Activated T-cell treated with anti-CD3 and anti-CD28 coated beads, Interleukin-2, amount 50 U/mL, for 4 hours (primary cell): ENCODE results near the gene SSTR5. TPM values are rescaled to one million over a fixed set of nuclear protein-coding genes. Genes with fewer than 3 reads are reported as not detected.

ENCODE experiments used
- ATAC-seq, 2 donors: fragments of 200-7000 bp; cut with Tn5 transposase; one replicate each; pipeline ENCODE4 v1.10.0; 2021
- DNase-seq: peaks from one replicate; pipeline ENCODE4 v3.0.0-alpha.2; 2020
- H3K27me3 Mint-ChIP-seq: one replicate; pipeline ENCODE4 v1.8.0; 2021; ENCODE audit warnings: low read depth, mixed read lengths
- H3K36me3 Mint-ChIP-seq: one replicate; pipeline ENCODE4 v1.8.0; 2022; ENCODE audit warnings: mixed read lengths; ENCODE audit not compliant: insufficient read depth
- H3K4me1 Mint-ChIP-seq: one replicate; pipeline ENCODE4 v1.8.0; 2021; ENCODE audit warnings: low read depth, mixed read lengths
- H3K4me3 Mint-ChIP-seq: one replicate; pipeline ENCODE4 v1.8.0; 2021; ENCODE audit warnings: mild to moderate bottlenecking, moderate library complexity, mixed read lengths
- H3K9me3 Mint-ChIP-seq: one replicate; pipeline ENCODE4 v1.8.0; 2021; ENCODE audit warnings: mixed read lengths
- total RNA-seq, 3 donors: library from RNA; stranded (reverse); gene quantifications; one replicate each; pipeline ENCODE4 v1.2.1, GENCODE V29; 2021

SSTR5 gene
- total RNA-seq, 3 donors from 2014 or later: not detected

- Mint-ChIP-seq H3K36me3 (no peaks in the 10 kb centered on the region), H3K9me3 (no peaks in the 10 kb centered on the region), H3K27me3 (no peaks in the 10 kb centered on the region), H3K4me1 (no peaks in the 10 kb centered on the region), H3K4me3 (no peak overlapping the region)
- DNase-seq (no peak), ATAC-seq (no peak)
Measured at GRCh38 chr16:1126586-1126985, 54.0 kb downstream of the SSTR5 start.

- DNase-seq (no peak), ATAC-seq (no peak)
- no peak overlapping the region for H3K4me3 Mint-ChIP-seq
- H3K9me3 Mint-ChIP-seq: no peaks in the 10 kb centered on the region
- no peaks in the 10 kb centered on the region for H3K36me3 Mint-ChIP-seq
- no peaks in the 10 kb centered on the region for H3K27me3 Mint-ChIP-seq
- no peaks in the 10 kb centered on the region for H3K4me1 Mint-ChIP-seq
Measured at GRCh38 chr16:1127101-1127500, 54.6 kb downstream of the SSTR5 start.

GRCh38 chr16:1127971-1128715 is 55.6 kb downstream of the SSTR5 start:
- H3K4me1 Mint-ChIP-seq: no peaks in the 10 kb centered on the region
- DNase-seq (no peak), ATAC-seq (no peak)
- H3K27me3 Mint-ChIP-seq: no peaks in the 10 kb centered on the region
- no peak overlapping the region for H3K4me3 Mint-ChIP-seq
- no peaks in the 10 kb centered on the region for H3K9me3 Mint-ChIP-seq
- no peaks in the 10 kb centered on the region for H3K36me3 Mint-ChIP-seq

GRCh38 chr16:1129106-1129960 is 56.8 kb downstream of the SSTR5 start:
- Mint-ChIP-seq H3K27me3 (no peaks in the 10 kb centered on the region), H3K4me1 (no peaks in the 10 kb centered on the region), H3K4me3 (no peak overlapping the region), H3K9me3 (no peaks in the 10 kb centered on the region), H3K36me3 (no peaks in the 10 kb centered on the region)
- no peak for DNase-seq
- no peak for ATAC-seq

- DNase-seq (no peak), ATAC-seq (no peak)
- no peak overlapping the region for H3K4me3 Mint-ChIP-seq
- H3K4me1 Mint-ChIP-seq: no peaks in the 10 kb centered on the region
- H3K36me3 Mint-ChIP-seq: no peaks in the 10 kb centered on the region
- no peaks in the 10 kb centered on the region for H3K9me3 Mint-ChIP-seq
- H3K27me3 Mint-ChIP-seq: no peaks in the 10 kb centered on the region
Measured at GRCh38 chr16:1130382-1130781, 57.8 kb downstream of the SSTR5 start.

Other genes with a start within 250 kb of the SSTR5 start
- 1 to 10 TPM; 7.7 to 9.9 (median 9.3) TPM for gene LMF1, start 101.8 kb upstream of the SSTR5 start, total RNA-seq
- 1 to 10 TPM; 2.6 to 4.0 (median 3.5) TPM for gene SOX8, start 91.0 kb upstream of the SSTR5 start, total RNA-seq
- not detected for gene C1QTNF8, start 23.5 kb downstream of the SSTR5 start, total RNA-seq
- gene CACNA1H, start 80.4 kb downstream of the SSTR5 start, total RNA-seq: under 1 TPM; 0.34 to 0.51 (median 0.41) TPM
- not detected for gene TPSG1, start 152.5 kb downstream of the SSTR5 start, total RNA-seq
- gene TPSB2, start 157.4 kb downstream of the SSTR5 start, total RNA-seq: under 1 TPM in 2 of 3 donors, not detected in 1; 0.41 to 0.46 TPM
- under 1 TPM in 1 of 3 donors, not detected in 2; 0.35 TPM for gene TPSAB1, start 168.0 kb downstream of the SSTR5 start, total RNA-seq
- under 1 TPM in 1 of 3 donors, not detected in 2; 0.38 TPM for gene TPSD1, start 183.3 kb downstream of the SSTR5 start, total RNA-seq
- gene UBE2I, start 236.9 kb downstream of the SSTR5 start, total RNA-seq: 100 to 1,000 TPM; 234 to 251 (median 247) TPM